ENCODE results near the gene PEX3. TPM values are rescaled to one million over a fixed set of nuclear protein-coding genes. Genes with fewer than 3 reads are reported as not detected.
A peak's percentile ranks its signal among the peaks of the same experiment; 100 is the strongest.

The PEX3 gene
- total and polyA plus RNA-seq, 2 experiments from 2014 or later, result 23.2 to 24.5 TPM

- H3K9me3 ChIP-seq (ENCODE audit: low read depth), result no peaks in the 10 kb centered on the region
- peaks cover 12% of the 10 kb centered on the region for H3K4me1 ChIP-seq (ENCODE audit: insufficient read depth)
- no peak overlapping the region for H3K27ac ChIP-seq
- no peak overlapping the region for H3K4me2 ChIP-seq
- no peak for TF ChIP-seq EZH2 (IDR thresholded peaks at IDR 0.05; ENCODE audit: borderline replicate concordance)
- no peak for TF ChIP-seq EZH2phosphoT487 (IDR thresholded peaks at IDR 0.05; ENCODE audit: low read depth, severe bottlenecking, unreplicated experiment)
- TF ChIP-seq CTCF (IDR thresholded peaks at IDR 0.05; ENCODE audit: poor library complexity), result no peak
- DNase-seq (ENCODE audit: low spot score), result no peak
- no peaks in the 10 kb centered on the region for H3K27me3 ChIP-seq
- H3K4me3 ChIP-seq, result no peak overlapping the region
- H4K20me1 ChIP-seq (ENCODE audit: insufficient read depth, poor library complexity, severe bottlenecking), result no peaks in the 10 kb centered on the region
- no peaks in the 10 kb centered on the region for H3K36me3 ChIP-seq (replicated peaks; ENCODE audit: insufficient read depth, low read depth)
- H2AFZ ChIP-seq, result no peak overlapping the region
- H3K9me2 ChIP-seq (replicated peaks; ENCODE audit: insufficient read depth), result no peaks in the 10 kb centered on the region
- no peaks in the 10 kb centered on the region for H3K79me2 ChIP-seq
Observed at GRCh38 chr6:143408151-143408786, 42.3 kb upstream of the PEX3 start.

GRCh38 chr6:143408787-143409162 lies 41.8 kb upstream of the PEX3 start:
- DNase-seq (ENCODE audit: low spot score), result no peak
- Histone ChIP-seq H3K4me1 (ENCODE audit: insufficient read depth) (peaks cover 12% of the 10 kb centered on the region), H2AFZ (no peak overlapping the region), H3K27ac (no peak overlapping the region), H3K9me2 (replicated peaks; ENCODE audit: insufficient read depth) (no peaks in the 10 kb centered on the region), H3K9me3 (ENCODE audit: low read depth) (no peaks in the 10 kb centered on the region), H3K79me2 (no peaks in the 10 kb centered on the region), H3K4me3 (no peak overlapping the region), H3K27me3 (no peaks in the 10 kb centered on the region), H3K36me3 (replicated peaks; ENCODE audit: insufficient read depth, low read depth) (no peaks in the 10 kb centered on the region), H4K20me1 (ENCODE audit: insufficient read depth, poor library complexity, severe bottlenecking) (no peaks in the 10 kb centered on the region), H3K4me2 (no peak overlapping the region)
- TF ChIP-seq EZH2phosphoT487 (IDR thresholded peaks at IDR 0.05; ENCODE audit: low read depth, severe bottlenecking, unreplicated experiment), result no peak
- no peak for TF ChIP-seq CTCF (IDR thresholded peaks at IDR 0.05; ENCODE audit: poor library complexity)
- TF ChIP-seq EZH2 (IDR thresholded peaks at IDR 0.05; ENCODE audit: borderline replicate concordance), result no peak

DNA sequence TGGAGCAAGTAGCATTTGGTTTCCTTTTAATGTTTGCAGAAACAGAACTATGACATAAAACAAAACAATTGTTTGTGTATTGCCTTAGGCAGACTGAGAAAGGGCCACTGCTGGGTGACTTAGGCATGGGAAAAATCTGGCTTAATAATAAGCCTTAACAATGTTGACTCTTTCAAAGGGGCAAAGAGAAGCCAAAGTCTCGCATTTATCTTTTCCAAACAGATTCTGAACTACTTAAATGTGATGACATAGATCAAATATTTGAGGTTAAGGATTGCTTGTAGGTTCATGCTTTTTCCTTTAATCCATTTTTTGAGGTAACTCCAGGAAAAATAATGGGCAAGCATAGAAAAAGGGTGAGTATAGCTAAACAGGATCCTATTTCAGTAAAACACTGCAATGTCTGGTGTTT lies 39.7 kb upstream of the PEX3 start:
- DNase-seq (ENCODE audit: low spot score), result peak; percentile 37
- H4K20me1 ChIP-seq (ENCODE audit: insufficient read depth, poor library complexity, severe bottlenecking), result no peaks in the 10 kb centered on the region
- TF ChIP-seq CTCF (IDR thresholded peaks at IDR 0.05; ENCODE audit: poor library complexity) (no peak), EZH2phosphoT487 (IDR thresholded peaks at IDR 0.05; ENCODE audit: low read depth, severe bottlenecking, unreplicated experiment) (no peak), EZH2 (IDR thresholded peaks at IDR 0.05; ENCODE audit: borderline replicate concordance) (no peak)
- no peak overlapping the region for H3K4me3 ChIP-seq
- no peaks in the 10 kb centered on the region for H3K36me3 ChIP-seq (replicated peaks; ENCODE audit: insufficient read depth, low read depth)
- H3K79me2 ChIP-seq, result no peaks in the 10 kb centered on the region
- 12% methylated on average over 1 of the region's 1 CpG for WGBS (ENCODE audit: low lambda C conversion rate, missing lambda C conversion rate)
- H3K27me3 ChIP-seq, result no peaks in the 10 kb centered on the region
- peaks cover 12% of the 10 kb centered on the region for H3K4me1 ChIP-seq (ENCODE audit: insufficient read depth)
- H3K4me2 ChIP-seq, result peak overlapping the region; percentile 42
- no peaks in the 10 kb centered on the region for H3K9me2 ChIP-seq (replicated peaks; ENCODE audit: insufficient read depth)
- peak overlapping the region; percentile 10 for H3K27ac ChIP-seq
- no peaks in the 10 kb centered on the region for H3K9me3 ChIP-seq (ENCODE audit: low read depth)
- no peak overlapping the region for H2AFZ ChIP-seq

DNA sequence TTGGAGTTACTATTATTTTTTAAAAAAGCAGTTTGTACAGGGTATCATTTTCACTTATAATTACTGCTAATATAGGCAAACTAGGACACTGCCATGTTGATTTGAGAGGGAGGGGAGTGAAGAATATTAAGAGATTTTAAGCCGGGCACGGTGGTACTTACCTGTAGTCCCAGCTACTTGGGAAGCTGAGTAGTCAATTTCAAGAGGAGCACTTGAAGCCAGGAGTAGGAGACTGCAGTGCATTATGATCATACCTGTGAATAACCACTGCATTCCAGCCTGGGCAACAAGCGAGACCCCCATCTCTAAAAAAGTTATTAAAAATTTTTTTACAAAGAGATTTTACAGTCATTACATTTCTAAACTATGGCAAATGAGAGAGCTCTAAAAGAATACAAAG lies 35.8 kb upstream of the PEX3 start:
- no peak overlapping the region for H3K4me3 ChIP-seq
- H3K79me2 ChIP-seq, result no peaks in the 10 kb centered on the region
- no peaks in the 10 kb centered on the region for H3K36me3 ChIP-seq (replicated peaks; ENCODE audit: insufficient read depth, low read depth)
- H3K9me2 ChIP-seq (replicated peaks; ENCODE audit: insufficient read depth), result no peaks in the 10 kb centered on the region
- no peaks in the 10 kb centered on the region for H3K27me3 ChIP-seq
- H3K9me3 ChIP-seq (ENCODE audit: low read depth), result no peaks in the 10 kb centered on the region
- no peak for DNase-seq (ENCODE audit: low spot score)
- H2AFZ ChIP-seq, result no peak overlapping the region
- H3K4me2 ChIP-seq, result no peak overlapping the region
- no peak overlapping the region for H3K27ac ChIP-seq
- 93% methylated on average over 3 of the region's 3 CpGs for WGBS (ENCODE audit: low lambda C conversion rate, missing lambda C conversion rate)
- H3K4me1 ChIP-seq (ENCODE audit: insufficient read depth), result peaks cover 12% of the 10 kb centered on the region
- no peaks in the 10 kb centered on the region for H4K20me1 ChIP-seq (ENCODE audit: insufficient read depth, poor library complexity, severe bottlenecking)
- TF ChIP-seq EZH2 (IDR thresholded peaks at IDR 0.05; ENCODE audit: borderline replicate concordance) (no peak), CTCF (IDR thresholded peaks at IDR 0.05; ENCODE audit: poor library complexity) (no peak), EZH2phosphoT487 (IDR thresholded peaks at IDR 0.05; ENCODE audit: low read depth, severe bottlenecking, unreplicated experiment) (no peak)
